ENCODE measurements around the gene PTPRD. TPM values are rescaled to one million over a fixed set of nuclear protein-coding genes. Genes with fewer than 3 reads are reported as not detected.

The PTPRD gene
- total RNA-seq, 1 donor from 2014 or later: 532 TPM

DNA sequence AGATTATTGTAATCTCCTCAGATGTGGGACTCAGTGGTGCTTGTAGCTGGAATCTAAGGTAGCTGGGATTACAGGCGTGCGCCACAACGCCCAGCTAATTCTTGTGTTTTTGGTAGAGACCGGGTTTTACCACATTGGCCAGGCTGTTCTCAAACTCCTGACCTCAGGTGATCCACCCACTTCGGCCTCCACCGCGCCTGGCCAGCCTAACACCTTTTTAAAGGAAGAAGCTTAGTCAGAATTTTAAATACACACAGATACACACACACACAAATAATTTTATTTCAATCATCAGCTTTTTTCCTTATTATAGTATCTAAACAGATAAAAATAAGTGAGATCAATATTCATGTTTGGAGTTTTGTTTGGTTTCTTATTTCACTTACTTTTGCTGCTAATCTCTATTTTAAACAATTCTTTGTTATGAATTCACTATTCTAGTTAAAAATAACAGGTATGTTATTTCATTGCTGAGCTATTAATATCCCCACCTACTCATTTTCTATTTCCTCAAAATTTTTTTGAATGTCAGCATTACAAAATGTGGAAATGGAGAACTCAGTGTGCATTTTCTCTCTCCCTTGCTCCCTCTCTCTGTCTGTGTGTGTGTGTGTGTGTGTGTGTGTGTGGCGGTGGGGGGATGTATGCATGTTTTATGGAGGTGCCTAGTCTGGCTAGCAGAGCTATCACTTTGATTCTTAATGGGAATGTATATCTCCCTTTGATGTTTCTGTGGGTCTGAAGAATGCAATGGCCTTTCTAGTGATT lies 1852.6 kb downstream of the PTPRD start:
- peaks cover 3% of the 10 kb centered on the region for H3K9me3 Mint-ChIP-seq (ENCODE audit: unreplicated experiment)
- peak; percentile 24 for DNase-seq
- H3K27ac Mint-ChIP-seq (ENCODE audit: unreplicated experiment): peak overlapping the region; percentile 45
- H3K36me3 Mint-ChIP-seq (ENCODE audit: unreplicated experiment): no peaks in the 10 kb centered on the region
- H3K4me3 Mint-ChIP-seq (ENCODE audit: unreplicated experiment): no peak overlapping the region
- H3K27me3 Mint-ChIP-seq (ENCODE audit: unreplicated experiment): no peaks in the 10 kb centered on the region
- peaks cover 35% of the 10 kb centered on the region for H3K4me1 Mint-ChIP-seq (ENCODE audit: low read depth, unreplicated experiment)
- TF ChIP-seq, protein P1, sequence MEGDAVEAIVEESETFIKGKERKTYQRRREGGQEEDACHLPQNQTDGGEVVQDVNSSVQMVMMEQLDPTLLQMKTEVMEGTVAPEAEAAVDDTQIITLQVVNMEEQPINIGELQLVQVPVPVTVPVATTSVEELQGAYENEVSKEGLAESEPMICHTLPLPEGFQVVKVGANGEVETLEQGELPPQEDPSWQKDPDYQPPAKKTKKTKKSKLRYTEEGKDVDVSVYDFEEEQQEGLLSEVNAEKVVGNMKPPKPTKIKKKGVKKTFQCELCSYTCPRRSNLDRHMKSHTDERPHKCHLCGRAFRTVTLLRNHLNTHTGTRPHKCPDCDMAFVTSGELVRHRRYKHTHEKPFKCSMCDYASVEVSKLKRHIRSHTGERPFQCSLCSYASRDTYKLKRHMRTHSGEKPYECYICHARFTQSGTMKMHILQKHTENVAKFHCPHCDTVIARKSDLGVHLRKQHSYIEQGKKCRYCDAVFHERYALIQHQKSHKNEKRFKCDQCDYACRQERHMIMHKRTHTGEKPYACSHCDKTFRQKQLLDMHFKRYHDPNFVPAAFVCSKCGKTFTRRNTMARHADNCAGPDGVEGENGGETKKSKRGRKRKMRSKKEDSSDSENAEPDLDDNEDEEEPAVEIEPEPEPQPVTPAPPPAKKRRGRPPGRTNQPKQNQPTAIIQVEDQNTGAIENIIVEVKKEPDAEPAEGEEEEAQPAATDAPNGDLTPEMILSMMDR (IDR thresholded peaks at IDR 0.05; ENCODE audit: partially characterized antibody, unreplicated experiment): no peak

DNA sequence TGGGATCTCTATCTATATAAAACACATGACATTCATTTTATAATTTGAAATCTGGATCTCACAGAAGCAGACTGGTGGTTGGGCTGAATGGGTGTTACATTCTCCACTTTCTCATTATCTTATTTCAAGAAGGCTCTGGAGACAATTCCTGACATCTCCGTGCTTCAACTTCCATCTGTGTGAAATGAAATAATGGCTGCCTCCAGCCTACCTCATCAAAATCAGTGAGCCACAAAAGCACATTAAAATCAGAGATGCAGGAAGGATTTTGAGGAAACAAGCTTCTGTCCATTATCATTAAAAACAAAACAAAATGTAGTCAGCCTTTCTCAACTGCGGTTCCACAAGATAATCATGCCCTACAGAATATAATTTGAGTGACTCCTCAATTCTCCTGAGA lies 1854.9 kb downstream of the PTPRD start:
- H3K4me1 Mint-ChIP-seq (ENCODE audit: low read depth, unreplicated experiment): peaks cover 33% of the 10 kb centered on the region
- H3K27me3 Mint-ChIP-seq (ENCODE audit: unreplicated experiment): no peaks in the 10 kb centered on the region
- peak overlapping the region; percentile 10 for H3K4me3 Mint-ChIP-seq (ENCODE audit: unreplicated experiment)
- H3K36me3 Mint-ChIP-seq (ENCODE audit: unreplicated experiment): no peaks in the 10 kb centered on the region
- H3K27ac Mint-ChIP-seq (ENCODE audit: unreplicated experiment): peak overlapping the region; percentile 50
- TF ChIP-seq, protein P1 (IDR thresholded peaks at IDR 0.05; ENCODE audit: partially characterized antibody, unreplicated experiment): no peak
- DNase-seq: no peak
- peaks cover 3% of the 10 kb centered on the region for H3K9me3 Mint-ChIP-seq (ENCODE audit: unreplicated experiment)

DNA sequence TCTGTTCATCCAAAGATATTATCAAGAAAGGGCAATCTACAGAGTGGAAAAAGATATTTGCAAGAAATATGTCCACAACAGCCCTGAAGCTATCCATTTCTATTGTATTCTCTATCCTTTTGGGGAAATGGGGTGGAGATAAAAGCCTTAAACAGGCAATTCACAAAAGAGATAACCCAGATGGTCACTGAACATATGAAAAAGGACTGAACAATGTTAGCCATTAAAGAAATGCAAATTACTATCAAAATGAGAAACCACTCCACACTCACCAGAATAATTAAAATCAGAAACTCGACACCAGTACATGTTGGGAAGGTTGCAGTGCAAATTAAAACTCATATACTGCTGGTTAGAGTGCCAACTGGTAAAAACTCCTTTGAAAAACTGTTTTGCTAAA lies 1858.1 kb downstream of the PTPRD start:
- H3K9me3 Mint-ChIP-seq (ENCODE audit: unreplicated experiment): peaks cover 3% of the 10 kb centered on the region
- H3K4me1 Mint-ChIP-seq (ENCODE audit: low read depth, unreplicated experiment): peaks cover 29% of the 10 kb centered on the region
- H3K27me3 Mint-ChIP-seq (ENCODE audit: unreplicated experiment): no peaks in the 10 kb centered on the region
- no peak overlapping the region for H3K4me3 Mint-ChIP-seq (ENCODE audit: unreplicated experiment)
- TF ChIP-seq, protein P1 (IDR thresholded peaks at IDR 0.05; ENCODE audit: partially characterized antibody, unreplicated experiment): no peak
- no peak for DNase-seq
- no peaks in the 10 kb centered on the region for H3K36me3 Mint-ChIP-seq (ENCODE audit: unreplicated experiment)
- H3K27ac Mint-ChIP-seq (ENCODE audit: unreplicated experiment): peak overlapping the region; percentile 15

DNA sequence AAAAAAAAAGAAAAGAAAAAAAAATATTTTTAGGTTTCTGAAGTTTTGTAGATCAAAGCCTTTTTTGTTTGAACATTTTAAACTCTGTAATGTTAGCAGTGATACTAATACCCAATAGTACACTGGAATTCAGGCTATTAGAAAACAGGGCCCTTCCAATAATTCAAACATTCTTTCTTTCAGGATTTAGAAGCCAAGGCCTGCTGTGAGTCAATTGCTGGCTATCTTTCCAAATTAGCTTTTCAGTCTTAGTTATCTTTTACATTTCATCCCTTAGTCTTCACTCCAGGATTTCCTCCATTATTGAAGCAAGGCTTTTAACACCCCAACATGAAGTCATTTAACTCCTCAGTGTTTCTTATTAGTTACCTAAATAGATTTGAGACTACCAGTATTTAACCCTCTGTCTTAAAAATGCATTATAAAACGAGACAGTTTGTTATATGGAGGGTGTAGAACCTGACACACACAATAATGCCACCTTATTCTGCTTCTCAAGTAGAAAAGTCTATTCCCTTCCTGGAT lies 1861.3 kb downstream of the PTPRD start:
- DNase-seq: no peak
- H3K4me3 Mint-ChIP-seq (ENCODE audit: unreplicated experiment): no peak overlapping the region
- no peaks in the 10 kb centered on the region for H3K36me3 Mint-ChIP-seq (ENCODE audit: unreplicated experiment)
- peaks cover 23% of the 10 kb centered on the region for H3K4me1 Mint-ChIP-seq (ENCODE audit: low read depth, unreplicated experiment)
- TF ChIP-seq, protein P1 (IDR thresholded peaks at IDR 0.05; ENCODE audit: partially characterized antibody, unreplicated experiment): no peak
- H3K27ac Mint-ChIP-seq (ENCODE audit: unreplicated experiment): no peak overlapping the region
- H3K9me3 Mint-ChIP-seq (ENCODE audit: unreplicated experiment): peaks cover 3% of the 10 kb centered on the region
- H3K27me3 Mint-ChIP-seq (ENCODE audit: unreplicated experiment): no peaks in the 10 kb centered on the region

DNA sequence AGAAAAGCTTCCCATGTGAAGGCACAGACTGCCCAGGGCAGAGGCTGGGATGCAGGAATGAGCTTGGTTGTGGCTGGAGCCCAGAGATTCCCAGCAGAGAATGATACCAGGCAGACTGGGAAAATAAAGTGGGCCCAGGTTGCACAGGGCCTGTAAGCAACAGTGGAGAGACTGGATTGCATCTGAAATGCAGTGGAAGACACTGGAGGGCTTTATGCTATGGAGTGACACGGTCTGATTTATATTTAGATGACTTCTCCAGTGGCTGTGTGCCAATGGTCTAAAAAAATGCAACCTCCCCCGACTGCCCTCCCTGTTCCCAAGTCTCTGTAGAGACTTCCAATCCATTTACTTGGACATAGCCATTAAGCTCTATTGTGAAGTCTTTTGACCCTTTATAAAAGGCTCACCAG lies 1862.2 kb downstream of the PTPRD start:
- Mint-ChIP-seq H3K4me1 (ENCODE audit: low read depth, unreplicated experiment) (peaks cover 18% of the 10 kb centered on the region), H3K27ac (ENCODE audit: unreplicated experiment) (peak overlapping the region; percentile 17), H3K36me3 (ENCODE audit: unreplicated experiment) (no peaks in the 10 kb centered on the region), H3K9me3 (ENCODE audit: unreplicated experiment) (peaks cover 5% of the 10 kb centered on the region), H3K27me3 (ENCODE audit: unreplicated experiment) (no peaks in the 10 kb centered on the region), H3K4me3 (ENCODE audit: unreplicated experiment) (no peak overlapping the region)
- TF ChIP-seq, protein P1 (IDR thresholded peaks at IDR 0.05; ENCODE audit: partially characterized antibody, unreplicated experiment): no peak
- no peak for DNase-seq
